CD8-positive, alpha-beta memory T cell (primary cell): Measurements from ENCODE around the gene STPG4. TPM values are rescaled to one million over a fixed set of nuclear protein-coding genes. Genes with fewer than 3 reads are reported as not detected.
"Not testable (repeated sequence)": the region's sequence is repeated elsewhere in the genome, so short reads cannot be mapped to it uniquely, and the experiment has no call there.

ENCODE experiments used
- CTCF ChIA-PET: fragments of 350-600 bp; sonication (Branson Sonifier 250); formaldehyde crosslinking; loops from one replicate; lab custom pipeline; 2021; ENCODE audit warnings: antibody characterized with exemption; lab: Charles Lee
- POLR2A ChIA-PET: fragments of 350-600 bp; sonication (Branson Sonifier 250); formaldehyde crosslinking; loops from one replicate; lab custom pipeline; 2021; ENCODE audit warnings: antibody characterized with exemption; lab: Charles Lee
- DNase-seq, 5 donors: peaks; one replicate each; pipeline versions ENCODE4 v3.0.0 to v3.0.0-alpha.2; 2020 to 2022; ENCODE audit warnings: mixed read lengths in 1 of 5
- H3K27ac ChIP-seq: one replicate; pipeline ENCODE4 v1.7.0; 2013; ENCODE audit warnings: low read depth, mild to moderate bottlenecking, low read length, moderate library complexity
- H3K27me3 ChIP-seq: 2 replicates; pipeline ENCODE4 v1.7.0; 2013; ENCODE audit warnings: low read length, mild to moderate bottlenecking; ENCODE audit not compliant: insufficient read depth, poor library complexity, severe bottlenecking
- H3K36me3 ChIP-seq: 2 replicates; pipeline ENCODE4 v1.7.0; 2013; ENCODE audit warnings: mild to moderate bottlenecking, low read length, moderate library complexity; ENCODE audit not compliant: insufficient read depth
- H3K4me1 ChIP-seq: 2 replicates; pipeline ENCODE4 v1.7.0; 2013; ENCODE audit warnings: mild to moderate bottlenecking, low read length, moderate library complexity; ENCODE audit not compliant: insufficient read depth
- H3K4me3 ChIP-seq: 2 replicates; pipeline ENCODE4 v1.7.0; 2013; ENCODE audit warnings: mild to moderate bottlenecking, low read length
- H3K9me3 ChIP-seq: 2 replicates; pipeline ENCODE4 v1.7.0; 2013; ENCODE audit warnings: mild to moderate bottlenecking, low read length
- H3K27ac Mint-ChIP-seq, 8 donors: one replicate each; pipeline ENCODE4 v1.8.0; 2020 to 2021; ENCODE audit warnings: mixed read lengths in 8 of 8, mild to moderate bottlenecking in 6 of 8, inconsistent platforms in 3 of 8, moderate library complexity in 3 of 8
- H3K27me3 Mint-ChIP-seq, 2 donors: one replicate each; pipeline ENCODE4 v1.8.0; 2020 to 2021; ENCODE audit warnings: mixed read lengths in 2 of 2, mild to moderate bottlenecking in 1 of 2, moderate library complexity in 1 of 2
- H3K36me3 Mint-ChIP-seq, 3 donors: one replicate each; pipeline ENCODE4 v1.8.0; 2020 to 2021; ENCODE audit warnings: mixed read lengths in 3 of 3, inconsistent platforms in 1 of 3, mild to moderate bottlenecking in 1 of 3
- H3K4me1 Mint-ChIP-seq, 3 donors: one replicate each; pipeline ENCODE4 v1.8.0; 2020 to 2021; ENCODE audit warnings: mixed read lengths in 3 of 3, inconsistent platforms in 1 of 3, mild to moderate bottlenecking in 1 of 3
- H3K4me3 Mint-ChIP-seq, 7 donors: one replicate each; pipeline ENCODE4 v1.8.0; 2020 to 2021; ENCODE audit warnings: mixed read lengths in 7 of 7, mild to moderate bottlenecking in 6 of 7, moderate library complexity in 4 of 7, inconsistent platforms in 2 of 7
- H3K9me3 Mint-ChIP-seq, 5 donors: one replicate each; pipeline ENCODE4 v1.8.0; 2020 to 2022; ENCODE audit warnings: mixed read lengths in 5 of 5, mild to moderate bottlenecking in 3 of 5, moderate library complexity in 2 of 5, inconsistent platforms in 1 of 5
- polyA plus RNA-seq: library from polyadenylated mRNA; unstranded; fragments of 300-500 nt; fragmentation: Illumina TruSeq; gene quantifications from one replicate; pipeline ENCODE4 v1.2.3, GENCODE V29; 2021
- total RNA-seq, 2 experiments: library from RNA; stranded (reverse); gene quantifications; one replicate each; pipeline ENCODE4 v1.2.3, GENCODE V29; 2021

STPG4 gene
- total and polyA plus RNA-seq, 3 experiments from 2014 or later: not detected

DNA sequence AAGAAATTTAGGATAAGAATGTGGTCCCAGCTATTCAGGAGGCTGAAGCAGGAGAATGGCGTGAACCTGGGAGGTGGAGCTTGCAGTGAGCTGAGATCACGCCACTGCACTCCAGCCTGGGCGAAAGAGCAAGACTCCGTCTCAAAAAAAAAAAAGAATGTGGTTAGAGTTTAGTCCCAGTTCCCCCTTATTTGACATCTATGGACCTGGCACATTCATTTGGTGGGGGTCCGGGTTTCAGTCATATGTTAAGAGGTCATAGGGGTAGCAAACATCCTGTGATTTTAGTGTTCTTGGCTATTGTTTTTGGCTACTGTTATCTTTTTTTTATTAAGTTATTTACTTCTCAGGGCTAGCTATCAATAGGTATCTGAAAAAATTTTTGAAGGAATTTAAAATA is 34.7 kb downstream of the STPG4 start:
- peaks cover 11 to 15% of the 10 kb centered on the region in 2 donors for H3K27me3 Mint-ChIP-seq
- POLR2A ChIA-PET, H3K27ac ChIP-seq, H3K27ac Mint-ChIP-seq, H3K4me1 ChIP-seq, H3K4me3 Mint-ChIP-seq, H3K36me3 Mint-ChIP-seq, H3K27me3 ChIP-seq, H3K36me3 ChIP-seq, DNase-seq, CTCF ChIA-PET, H3K9me3 ChIP-seq, H3K4me3 ChIP-seq, H3K4me1 Mint-ChIP-seq, H3K9me3 Mint-ChIP-seq: not testable (repeated sequence)

GRCh38 chr2:47119001-47119400 is 36.1 kb downstream of the STPG4 start:
- H3K4me1 ChIP-seq: no peaks in the 10 kb centered on the region
- no peaks in the 10 kb centered on the region for H3K9me3 ChIP-seq
- no peak overlapping the region for H3K4me3 Mint-ChIP-seq
- peaks cover 3 to 12% of the 10 kb centered on the region in 2 donors for H3K27me3 Mint-ChIP-seq
- ChIA-PET CTCF (no interaction called here), POLR2A (no interaction called here)
- no peak overlapping the region for H3K4me3 ChIP-seq
- H3K36me3 Mint-ChIP-seq: no peaks in the 10 kb centered on the region
- no peaks in the 10 kb centered on the region for H3K4me1 Mint-ChIP-seq
- H3K36me3 ChIP-seq: no peaks in the 10 kb centered on the region
- no peak overlapping the region for H3K27ac ChIP-seq
- no peak for DNase-seq
- no peak overlapping the region for H3K27ac Mint-ChIP-seq
- no peaks in the 10 kb centered on the region for H3K27me3 ChIP-seq
- no peaks in the 10 kb centered on the region for H3K9me3 Mint-ChIP-seq

DNA sequence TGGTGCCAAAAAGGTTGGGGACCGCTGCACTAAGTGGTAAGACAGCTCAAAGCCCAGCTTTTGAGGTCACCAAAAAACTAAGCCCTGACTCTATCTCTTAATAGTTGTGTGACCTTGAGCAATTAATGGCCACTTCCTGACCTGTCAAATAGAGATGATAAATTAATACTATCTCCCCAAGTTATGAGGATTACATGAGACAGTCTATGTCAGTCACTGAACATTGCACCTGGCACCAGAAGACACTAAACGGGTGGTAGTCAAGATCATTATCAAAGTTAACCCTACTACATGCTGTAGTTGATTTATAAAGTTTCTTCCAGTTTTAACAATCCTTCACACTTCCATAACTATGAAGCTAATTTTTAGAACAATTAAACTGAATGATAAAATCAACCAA is 36.5 kb downstream of the STPG4 start:
- CTCF ChIA-PET: no interaction called here
- Histone ChIP-seq H3K36me3 (no peaks in the 10 kb centered on the region), H3K4me1 (no peaks in the 10 kb centered on the region), H3K4me3 (no peak overlapping the region), H3K9me3 (no peaks in the 10 kb centered on the region), H3K27ac (no peak overlapping the region), H3K27me3 (no peaks in the 10 kb centered on the region)
- no peak for DNase-seq
- no peaks in the 10 kb centered on the region for H3K36me3 Mint-ChIP-seq
- H3K27me3 Mint-ChIP-seq: peaks cover 3 to 13% of the 10 kb centered on the region in 2 donors
- no peaks in the 10 kb centered on the region for H3K4me1 Mint-ChIP-seq
- POLR2A ChIA-PET: no interaction called here
- H3K9me3 Mint-ChIP-seq: no peaks in the 10 kb centered on the region
- no peak overlapping the region for H3K27ac Mint-ChIP-seq
- H3K4me3 Mint-ChIP-seq: no peak overlapping the region

GRCh38 chr2:47112665-47113435 is 42.3 kb downstream of the STPG4 start:
- H3K27me3 Mint-ChIP-seq: peaks cover 5 to 7% of the 10 kb centered on the region in 2 donors
- H3K36me3 Mint-ChIP-seq: no peaks in the 10 kb centered on the region
- no peaks in the 10 kb centered on the region for H3K4me1 Mint-ChIP-seq
- H3K9me3 Mint-ChIP-seq: no peaks in the 10 kb centered on the region
- Histone ChIP-seq H3K4me3 (no peak overlapping the region), H3K27me3 (no peaks in the 10 kb centered on the region), H3K4me1 (no peaks in the 10 kb centered on the region), H3K9me3 (no peaks in the 10 kb centered on the region), H3K36me3 (no peaks in the 10 kb centered on the region), H3K27ac (no peak overlapping the region)
- H3K27ac Mint-ChIP-seq: no peak overlapping the region
- no peak for DNase-seq
- CTCF ChIA-PET: no interaction called here
- H3K4me3 Mint-ChIP-seq: no peak overlapping the region
- POLR2A ChIA-PET: no interaction called here

DNA sequence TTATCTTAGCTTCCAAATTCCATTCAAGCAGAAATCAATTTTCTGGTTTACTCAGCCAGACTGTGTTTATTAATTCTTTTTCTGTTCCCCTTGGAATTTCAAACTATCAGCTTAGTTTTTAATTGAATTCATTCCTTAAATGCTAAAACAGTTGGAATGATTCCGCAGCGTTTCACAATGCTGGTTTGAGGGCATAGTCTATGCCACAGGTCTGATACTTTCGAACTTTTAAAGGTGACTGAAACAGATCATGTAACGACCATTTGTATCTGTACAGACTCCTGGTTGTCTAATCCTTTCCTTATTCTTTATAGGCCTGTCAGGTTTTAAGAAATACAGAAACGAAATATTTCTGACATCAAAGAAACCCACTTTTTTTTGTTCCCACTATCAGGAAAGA is 45.4 kb downstream of the STPG4 start:
- peaks cover 2 to 4% of the 10 kb centered on the region in 2 donors for H3K27me3 Mint-ChIP-seq
- H3K36me3 Mint-ChIP-seq: no peaks in the 10 kb centered on the region
- CTCF ChIA-PET: no interaction called here
- Histone ChIP-seq H3K36me3 (no peaks in the 10 kb centered on the region), H3K4me3 (no peak overlapping the region), H3K27ac (no peak overlapping the region), H3K27me3 (no peaks in the 10 kb centered on the region), H3K9me3 (no peaks in the 10 kb centered on the region), H3K4me1 (no peaks in the 10 kb centered on the region)
- DNase-seq: no peak
- H3K4me1 Mint-ChIP-seq: no peaks in the 10 kb centered on the region
- no peaks in the 10 kb centered on the region for H3K9me3 Mint-ChIP-seq
- H3K4me3 Mint-ChIP-seq: no peak overlapping the region
- POLR2A ChIA-PET: no interaction called here
- no peak overlapping the region for H3K27ac Mint-ChIP-seq

DNA sequence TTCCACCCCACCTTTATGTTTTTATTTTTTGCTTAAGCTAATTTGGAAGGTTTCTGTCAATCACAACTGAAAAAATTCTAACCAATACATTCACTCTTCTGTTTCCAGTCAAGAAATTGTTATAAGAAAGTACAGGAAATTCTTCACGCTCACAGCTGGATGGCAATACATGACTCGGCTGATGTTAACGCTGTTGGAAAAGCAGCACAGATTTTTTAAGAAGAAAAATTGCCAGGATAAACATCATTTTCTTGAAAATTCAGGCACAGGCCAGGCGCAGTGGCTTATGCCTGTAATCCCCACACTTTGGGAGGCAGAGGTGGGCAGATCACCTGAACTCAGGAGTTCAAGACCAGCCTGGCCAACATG is 46.1 kb downstream of the STPG4 start:
- ChIA-PET CTCF (no interaction called here), POLR2A (no interaction called here)
- DNase-seq: no peak
- Histone ChIP-seq H3K9me3 (no peaks in the 10 kb centered on the region), H3K4me3 (no peak overlapping the region), H3K27me3 (no peaks in the 10 kb centered on the region), H3K4me1 (no peaks in the 10 kb centered on the region), H3K27ac (no peak overlapping the region), H3K36me3 (no peaks in the 10 kb centered on the region)
- Mint-ChIP-seq H3K36me3 (no peaks in the 10 kb centered on the region), H3K4me1 (no peaks in the 10 kb centered on the region), H3K9me3 (no peaks in the 10 kb centered on the region), H3K4me3 (no peak overlapping the region), H3K27ac (no peak overlapping the region), H3K27me3 (peaks cover 2 to 4% of the 10 kb centered on the region in 2 donors)

DNA sequence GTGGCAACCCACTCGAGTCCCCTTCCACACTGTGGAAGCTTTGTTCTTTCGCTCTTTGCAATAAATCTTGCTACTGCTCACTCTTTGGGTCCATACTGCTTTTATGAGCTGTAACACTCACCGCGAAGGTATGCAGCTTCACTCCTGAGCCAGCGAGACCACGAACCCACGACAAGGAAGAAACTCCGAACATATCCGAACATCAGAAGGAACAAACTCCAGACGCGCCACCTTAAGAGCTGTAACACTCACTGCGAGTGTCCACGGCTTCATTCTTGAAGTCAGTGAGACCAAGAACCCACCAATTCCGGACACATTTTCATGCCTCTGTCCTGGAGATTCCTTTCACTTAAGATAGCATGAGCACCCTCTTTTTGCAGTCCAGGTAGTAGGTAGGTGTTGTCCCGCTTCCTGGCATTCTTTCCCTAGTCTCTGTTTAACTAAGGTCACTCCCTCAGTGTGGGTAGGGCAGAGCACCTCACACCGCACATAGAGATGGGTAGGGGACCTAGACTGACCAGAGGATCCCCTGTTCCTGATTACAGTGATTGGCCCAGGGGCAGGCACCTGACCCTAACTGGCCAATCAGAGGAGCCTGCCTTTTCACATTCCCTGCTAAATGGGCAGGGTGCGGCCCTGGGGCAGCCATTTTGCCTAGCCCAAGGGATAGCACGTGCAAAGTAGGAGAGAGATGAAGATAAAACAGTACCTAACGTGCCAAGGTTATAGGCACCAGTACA is 46.7 kb downstream of the STPG4 start:
- H3K4me1 Mint-ChIP-seq, H3K36me3 ChIP-seq, H3K4me1 ChIP-seq, H3K27ac Mint-ChIP-seq, H3K27me3 Mint-ChIP-seq, H3K27ac ChIP-seq, CTCF ChIA-PET, H3K9me3 Mint-ChIP-seq, DNase-seq, POLR2A ChIA-PET, H3K4me3 ChIP-seq, H3K4me3 Mint-ChIP-seq, H3K36me3 Mint-ChIP-seq, H3K9me3 ChIP-seq, H3K27me3 ChIP-seq: not testable (repeated sequence)

DNA sequence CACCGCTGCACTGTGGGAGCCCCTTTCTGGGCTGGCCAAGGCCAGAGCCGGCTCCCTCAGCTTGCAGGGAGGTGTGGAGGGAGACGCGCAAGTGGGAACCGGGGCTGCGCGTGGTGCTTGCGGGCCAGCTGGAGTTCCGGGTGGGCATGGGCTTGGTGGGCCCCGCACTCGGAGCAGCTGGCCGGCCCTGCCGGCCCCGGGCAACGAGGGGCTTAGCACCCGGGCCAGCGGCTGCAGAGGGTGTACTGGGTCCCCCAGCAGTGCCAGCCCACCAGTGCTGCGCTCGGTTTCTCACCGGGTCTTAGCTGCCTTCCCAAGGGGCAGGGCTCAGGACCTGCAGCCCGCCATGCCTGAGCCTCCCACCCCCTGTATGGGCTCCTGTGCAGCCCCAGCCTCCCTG is 47.9 kb downstream of the STPG4 start:
- H3K9me3 ChIP-seq, H3K27me3 Mint-ChIP-seq, H3K27me3 ChIP-seq, DNase-seq, H3K36me3 ChIP-seq, CTCF ChIA-PET, POLR2A ChIA-PET, H3K27ac Mint-ChIP-seq, H3K4me1 ChIP-seq, H3K4me1 Mint-ChIP-seq, H3K4me3 Mint-ChIP-seq, H3K4me3 ChIP-seq, H3K36me3 Mint-ChIP-seq, H3K9me3 Mint-ChIP-seq, H3K27ac ChIP-seq: not testable (repeated sequence)
